Brain pericyte (primary cell): ENCODE measurements around the gene IFFO2.
"Not testable (repeated sequence)": the region's sequence is repeated elsewhere in the genome, so short reads cannot be mapped to it uniquely, and the experiment has no call there.

Source experiments
- DNase-seq: peaks from one replicate; pipeline ENCODE4 v3.0.0-alpha.2; 2012; ENCODE audit warnings: low read depth, low spot score

IFFO2 gene

GRCh38 chr1:18895317-18895716 lies 61.2 kb downstream of the IFFO2 start:
- no peak for DNase-seq

DNA sequence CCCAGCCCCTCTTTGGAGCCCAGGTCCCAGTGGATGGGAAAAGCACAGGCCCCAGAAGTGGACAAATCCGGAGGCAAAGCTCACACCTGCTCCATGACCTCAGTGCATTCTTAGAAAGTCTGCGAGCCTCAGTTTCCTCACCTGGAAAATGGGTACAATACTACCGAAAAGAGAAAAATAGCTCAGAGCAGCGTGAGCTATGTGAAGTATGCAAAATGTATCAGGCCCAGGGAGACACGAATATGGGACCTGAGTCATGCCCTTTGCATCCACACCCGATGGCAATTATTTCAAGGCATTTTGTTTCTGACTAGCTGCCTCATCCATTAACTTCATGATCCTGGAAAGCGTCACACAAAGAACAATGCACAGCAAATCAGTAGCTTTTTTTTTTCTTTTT lies 63.4 kb downstream of the IFFO2 start:
- DNase-seq = no peak

DNA sequence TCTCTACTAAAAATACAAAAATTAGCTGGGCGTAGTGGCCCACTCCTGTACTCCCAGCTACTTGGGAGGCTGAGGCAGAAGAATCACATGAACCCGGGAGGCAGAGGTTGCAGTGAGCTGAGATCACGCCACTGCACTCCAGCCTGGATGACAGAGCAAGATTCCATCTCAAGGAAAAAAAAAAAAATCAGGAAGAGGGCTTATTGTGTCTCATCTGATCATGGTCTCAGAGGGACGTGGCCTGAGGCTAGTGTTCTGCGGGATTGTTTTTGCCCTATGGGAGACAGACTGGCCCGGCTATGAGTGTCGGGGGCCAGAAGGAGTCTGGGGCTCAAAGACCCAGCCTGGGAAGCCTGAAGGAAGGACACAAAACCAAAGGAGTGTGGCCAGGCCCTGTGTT lies 64.6 kb downstream of the IFFO2 start:
- not testable (repeated sequence) for DNase-seq

GRCh38 chr1:18891426-18891780 lies 65.1 kb downstream of the IFFO2 start:
- no peak for DNase-seq

DNA sequence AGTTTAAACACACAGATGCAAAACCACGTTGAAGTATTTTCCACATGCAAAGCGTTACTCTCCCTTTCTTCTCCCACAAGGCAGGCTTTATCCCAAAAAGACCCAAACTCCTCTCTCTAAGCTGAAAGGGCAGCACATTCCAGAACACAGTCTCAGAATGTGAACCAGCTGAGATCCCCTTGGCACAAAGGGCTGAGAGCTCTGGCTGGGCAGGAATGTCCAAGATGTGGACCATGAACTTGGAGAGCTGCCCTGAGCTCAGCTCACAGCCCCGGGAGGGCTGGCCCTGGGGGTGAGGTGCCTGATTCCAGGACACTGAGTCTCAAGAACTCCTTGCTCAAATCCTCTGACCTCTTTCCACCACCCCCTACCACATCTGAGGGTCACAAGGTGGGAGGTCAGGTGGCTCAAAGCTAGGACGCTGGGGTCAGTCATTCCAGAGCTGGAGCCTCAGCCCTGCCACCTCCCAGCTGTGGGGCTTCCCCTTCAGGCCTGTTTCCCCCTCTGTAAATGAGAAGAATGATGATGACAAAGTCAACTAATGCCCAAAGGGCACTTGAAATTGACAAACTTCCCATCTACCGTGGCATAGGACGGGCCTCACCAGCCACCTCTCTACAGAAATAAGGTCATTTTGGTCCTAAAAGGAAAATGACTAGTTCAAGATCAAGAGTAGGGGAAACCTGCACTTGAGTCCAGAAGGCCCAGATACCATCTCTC lies 65.6 kb downstream of the IFFO2 start:
- no peak for DNase-seq

GRCh38 chr1:18886003-18886335 lies 70.5 kb downstream of the IFFO2 start:
- DNase-seq = no peak

DNA sequence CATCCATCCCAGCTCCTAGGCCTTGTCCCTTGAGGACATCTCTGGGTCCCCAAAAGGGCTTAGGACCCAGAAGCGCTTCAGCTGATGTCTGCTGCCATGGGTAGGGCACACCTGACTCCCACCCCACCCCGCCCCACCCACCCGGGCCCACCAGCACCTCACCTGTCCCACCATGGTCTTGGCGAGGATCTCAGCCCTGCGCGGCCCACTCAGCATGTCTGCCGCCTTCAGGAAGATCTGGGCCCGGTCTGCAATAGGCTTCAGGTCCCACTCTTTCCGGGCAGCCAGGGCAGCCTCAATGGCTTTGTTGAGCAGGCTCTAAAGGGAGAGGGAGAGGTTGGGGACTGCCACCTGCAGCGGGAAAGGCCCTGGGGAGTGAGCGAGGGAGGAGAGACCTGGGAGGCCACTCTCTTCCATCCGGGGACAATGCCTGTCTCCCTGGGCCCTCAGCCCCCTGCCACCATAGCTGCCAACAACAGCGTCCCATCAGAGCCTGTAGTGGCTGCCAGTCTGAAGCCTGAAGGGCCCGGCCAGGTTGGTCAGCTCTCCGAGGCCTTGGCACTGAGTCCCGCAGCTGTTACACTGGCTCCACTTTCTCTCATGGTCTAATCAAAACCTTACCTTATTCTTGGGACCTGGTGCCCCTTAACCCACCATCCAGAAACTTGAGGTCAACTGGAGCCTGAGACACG lies 71.0 kb downstream of the IFFO2 start:
- DNase-seq = no peak

DNA sequence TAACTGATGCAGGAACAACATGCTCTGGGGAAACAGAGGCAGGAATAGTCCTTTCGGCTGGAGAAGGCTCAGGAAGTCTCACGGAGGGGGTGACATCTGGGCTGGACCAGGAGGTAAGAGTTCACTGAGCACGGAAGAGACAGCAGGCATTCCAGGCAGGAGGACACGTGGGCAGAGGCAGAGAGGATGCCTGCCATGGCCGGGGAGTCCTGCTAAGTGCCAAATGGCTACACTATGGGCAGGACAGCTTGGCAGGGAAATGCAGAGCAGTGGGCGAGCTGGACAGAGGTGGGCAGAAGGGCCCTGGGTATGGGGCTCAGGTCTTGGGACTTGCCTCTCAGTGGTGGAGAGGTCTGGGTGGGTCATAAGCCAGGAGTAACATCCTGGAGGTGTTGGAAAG lies 71.7 kb downstream of the IFFO2 start:
- no peak for DNase-seq

DNA sequence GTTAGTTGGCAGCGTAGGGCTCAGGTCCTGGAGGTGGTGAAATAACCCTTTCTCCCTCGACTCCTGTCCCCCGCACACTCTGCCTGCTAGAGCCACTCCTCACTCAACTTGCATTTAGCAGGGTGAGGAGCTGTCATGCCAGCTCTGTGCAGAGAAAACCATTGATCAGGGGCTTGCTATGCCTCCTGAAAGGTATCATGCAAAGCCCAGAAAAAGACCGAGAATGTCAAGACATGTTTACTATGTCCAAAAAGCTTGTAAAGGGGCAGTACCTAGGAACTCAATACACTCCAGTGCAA lies 72.1 kb downstream of the IFFO2 start:
- no peak for DNase-seq

DNA sequence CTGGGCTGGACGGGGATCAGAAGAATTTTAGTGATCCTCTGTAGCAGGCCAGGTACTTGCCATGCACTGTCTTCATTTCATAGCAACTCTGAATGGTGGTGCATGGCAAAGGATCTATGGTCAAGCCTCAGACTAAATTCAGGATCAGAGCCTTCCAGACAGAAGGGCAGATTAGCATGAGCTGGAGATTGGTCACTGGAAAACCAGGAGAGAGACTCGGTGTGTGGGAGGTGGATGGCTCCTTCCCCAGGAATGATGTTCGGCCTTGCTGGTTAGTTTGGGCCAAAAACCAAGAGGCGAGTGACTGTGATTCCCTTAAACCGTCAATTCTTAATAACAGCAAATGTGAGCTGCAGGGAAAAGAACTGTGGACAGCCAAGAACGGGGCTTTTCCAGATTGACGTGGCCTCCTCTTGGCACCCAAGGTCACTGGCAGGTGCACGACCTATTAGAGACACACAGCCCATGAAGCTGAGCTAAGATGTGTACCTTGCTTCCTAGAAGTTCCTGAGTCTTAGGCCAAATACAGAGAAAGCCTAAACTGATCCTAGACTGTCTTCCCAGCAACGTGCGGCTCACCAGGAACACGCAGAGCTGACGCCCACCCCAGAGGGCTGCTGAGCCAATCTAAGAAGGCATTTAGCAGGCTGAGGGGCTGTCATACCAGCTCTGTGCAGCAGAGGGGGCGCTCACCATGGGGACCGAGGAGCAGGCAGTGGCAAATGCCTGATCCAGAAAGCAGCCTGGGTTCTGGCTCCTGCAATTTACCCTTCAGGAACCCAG lies 72.6 kb downstream of the IFFO2 start:
- no peak for DNase-seq

- DNase-seq = no peak
Measured at GRCh38 chr1:18883079-18883478, 73.4 kb downstream of the IFFO2 start.

DNA sequence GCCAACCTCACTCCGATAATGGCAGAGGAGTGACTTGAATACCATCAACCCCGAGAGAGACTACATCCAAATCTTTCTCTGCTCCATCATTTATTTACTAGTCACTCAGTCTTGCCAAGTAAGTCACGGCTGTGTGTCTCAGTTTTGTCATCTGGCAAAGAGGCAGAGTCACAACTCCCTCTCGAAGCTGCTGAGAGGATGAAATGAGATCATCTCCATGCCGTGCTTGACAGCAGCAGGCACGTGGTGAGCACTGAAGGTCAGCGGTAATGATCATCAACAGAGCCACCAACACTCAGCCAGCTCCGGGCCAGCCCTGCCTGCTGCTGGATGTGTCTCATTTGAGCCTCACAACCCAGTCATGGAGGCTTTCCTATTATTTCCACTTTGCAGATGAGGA lies 74.0 kb downstream of the IFFO2 start:
- no peak for DNase-seq

- no peak for DNase-seq
Measured at GRCh38 chr1:18881642-18882431, 74.6 kb downstream of the IFFO2 start.

DNA sequence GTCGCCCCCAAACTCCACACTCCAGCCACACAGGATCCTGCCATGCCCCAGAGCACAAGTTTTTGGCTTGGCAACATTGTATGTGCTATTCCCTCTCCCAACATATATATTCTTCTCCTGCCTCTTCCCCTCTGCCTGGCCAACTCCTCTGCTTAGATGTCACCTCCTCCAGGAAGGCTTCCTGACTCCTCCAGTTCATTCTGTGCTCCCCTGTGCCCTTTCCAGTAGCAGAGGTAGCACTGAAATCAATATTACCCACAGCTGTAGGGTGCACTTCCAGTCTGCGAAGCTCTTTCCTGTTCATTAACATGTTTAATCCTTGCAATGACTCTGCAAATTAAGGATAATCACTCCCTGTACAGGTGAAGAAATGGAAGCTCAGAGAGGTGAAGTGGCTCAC lies 75.3 kb downstream of the IFFO2 start:
- DNase-seq = no peak

GRCh38 chr1:18880585-18880984 lies 75.9 kb downstream of the IFFO2 start:
- no peak for DNase-seq

DNA sequence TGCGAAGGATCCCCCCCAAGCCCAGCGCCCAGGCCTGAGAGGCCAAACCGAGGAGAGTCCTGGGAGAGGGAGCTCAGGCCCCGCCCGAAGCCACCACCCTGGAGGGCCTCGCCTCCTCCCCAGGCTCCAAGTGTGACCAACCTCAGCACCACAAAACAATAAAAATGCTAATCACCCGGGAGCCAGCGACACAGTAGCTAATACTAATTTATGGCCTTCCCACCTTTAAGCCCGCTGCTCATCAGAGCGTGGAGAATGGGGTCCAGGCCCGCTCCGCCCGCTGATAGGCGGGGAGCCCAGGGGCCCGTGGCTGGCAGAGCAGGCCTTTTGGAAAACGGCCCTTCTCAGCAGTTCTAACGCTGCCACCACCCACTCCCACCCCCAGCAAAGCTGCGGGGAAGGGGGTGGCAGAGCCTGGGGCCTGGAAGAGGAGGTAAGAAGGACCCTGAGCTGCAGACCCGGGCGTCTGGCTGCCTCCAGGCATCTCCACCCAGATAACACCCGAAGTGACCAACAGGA lies 76.6 kb downstream of the IFFO2 start:
- no peak for DNase-seq

DNA sequence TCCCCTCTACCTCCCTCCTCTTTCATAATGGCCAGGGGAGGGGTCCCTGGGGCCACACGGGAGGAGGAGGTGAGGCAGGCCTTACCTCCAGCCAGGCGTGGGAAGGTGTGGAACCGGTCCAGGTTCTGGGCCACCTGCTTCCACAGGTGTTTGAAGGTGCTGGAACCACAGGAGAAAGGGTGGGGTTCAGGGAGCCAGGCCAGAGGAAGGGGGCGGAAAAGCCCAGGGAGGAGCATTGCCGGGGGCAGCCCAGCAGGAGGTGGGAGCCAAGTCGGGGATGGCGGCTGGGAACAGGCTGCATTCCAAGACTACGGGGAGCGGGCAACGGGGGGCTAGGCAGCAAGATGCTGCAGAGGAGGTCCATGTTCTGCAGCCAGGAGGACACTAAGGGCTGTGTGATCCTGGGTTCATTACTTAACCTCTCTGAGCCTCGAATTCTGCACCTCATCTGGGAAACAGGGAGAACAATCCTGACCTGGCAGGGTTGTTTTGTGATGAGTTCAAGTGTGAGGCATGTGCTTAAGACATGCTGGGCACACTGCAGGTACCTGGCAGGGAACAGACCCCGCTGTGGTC lies 77.2 kb downstream of the IFFO2 start:
- DNase-seq = no peak

DNA sequence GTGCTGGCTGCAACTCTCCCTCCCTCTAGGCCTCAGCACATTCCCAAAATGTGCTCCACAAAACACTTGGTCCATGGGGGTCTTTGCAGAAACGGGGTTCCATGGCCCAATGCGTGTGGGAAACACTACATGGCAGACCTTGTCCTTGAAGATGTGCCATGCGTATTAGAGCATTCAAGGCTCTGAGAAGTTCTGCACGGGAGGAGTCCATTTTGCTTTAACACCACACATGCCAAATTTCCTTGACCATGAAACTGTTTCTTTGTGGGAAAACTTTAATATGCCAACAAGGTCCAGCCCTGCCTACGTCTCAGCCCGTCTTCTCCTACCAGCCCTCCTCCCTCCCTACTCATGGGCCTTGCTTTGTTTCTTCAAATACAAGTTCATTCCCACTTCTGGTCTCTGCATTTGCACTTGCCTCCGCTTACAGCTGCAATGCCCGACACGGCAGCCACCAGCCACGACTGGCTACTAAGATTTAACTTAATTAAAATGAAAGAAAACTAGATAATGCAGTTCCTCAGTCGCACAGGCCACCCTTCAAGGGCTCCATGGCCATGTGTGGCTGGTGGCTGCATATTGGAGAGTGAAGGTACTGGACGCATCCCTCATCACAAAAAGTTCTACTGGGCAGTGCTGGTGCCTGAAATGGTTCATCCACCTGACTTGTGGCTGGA lies 77.8 kb downstream of the IFFO2 start:
- no peak for DNase-seq

- no peak for DNase-seq
Measured at GRCh38 chr1:18877282-18877681, 79.2 kb downstream of the IFFO2 start.

- no peak for DNase-seq
Measured at GRCh38 chr1:18876210-18876609, 80.3 kb downstream of the IFFO2 start.

GRCh38 chr1:18875796-18876128 lies 80.7 kb downstream of the IFFO2 start:
- DNase-seq = no peak
